ENCODE data around the gene NSUN6. TPM values are rescaled to one million over a fixed set of nuclear protein-coding genes. Genes with fewer than 3 reads are reported as not detected.
A peak's percentile ranks its signal among the peaks of the same experiment; 100 is the strongest.

NSUN6 gene
- polyA plus RNA-seq, 1 donor (not counting 4 experiments of a cell fraction or from before 2014, with no cell fraction given) = 9.8 TPM

DNA sequence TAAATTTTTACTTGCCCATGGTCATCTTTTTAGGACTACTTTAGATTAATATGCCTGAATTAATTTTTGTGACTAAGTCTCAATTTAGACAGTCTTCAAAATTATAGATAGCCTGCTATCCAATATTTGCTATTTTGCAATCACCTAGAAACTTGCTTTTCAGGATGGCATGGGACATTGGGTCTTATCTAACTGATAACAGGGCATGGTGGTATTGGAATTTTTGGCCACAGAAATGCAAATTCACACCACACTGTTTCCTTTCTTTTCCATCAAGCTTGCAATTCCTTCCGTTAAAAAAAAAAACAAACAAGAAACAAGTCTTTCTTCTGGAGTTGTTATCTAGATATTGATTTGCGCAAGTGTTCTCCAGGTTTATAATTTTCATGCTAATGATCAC, 16.6 kb upstream of the NSUN6 start:
- Histone ChIP-seq H3K4me1 (ENCODE audit: control insufficient read depth, extremely low read depth, insufficient read depth, low read length) (peaks cover 17% of the 10 kb centered on the region), H2AFZ (ENCODE audit: control insufficient read depth, low read length) (no peak overlapping the region), H3K9ac (ENCODE audit: control insufficient read depth, extremely low read depth, insufficient read depth, low read length) (no peak overlapping the region), H3K36me3 (ENCODE audit: control insufficient read depth in 2 of 2, extremely low read depth in 1 of 2, insufficient read depth in 2 of 2, low read length in 2 of 2) (peaks cover 2 to 9% of the 10 kb centered on the region in 2 experiments), H3K4me2 (ENCODE audit: control insufficient read depth, extremely low read depth, insufficient read depth, low read depth, low read length) (no peak overlapping the region), H3K4me3 (ENCODE audit: control insufficient read depth in 2 of 3, extremely low read depth in 1 of 3, insufficient read depth in 2 of 3, low read depth in 1 of 3, low read length in 3 of 3) (no peak overlapping the region), H3K27me3 (ENCODE audit: control insufficient read depth, extremely low read depth, insufficient read depth, low read length) (no peaks in the 10 kb centered on the region), H3K27ac (ENCODE audit: control insufficient read depth, insufficient read depth, low read length) (no peak overlapping the region), H3K9me3 (ENCODE audit: control insufficient read depth, low read depth, low read length) (no peaks in the 10 kb centered on the region), H3K79me2 (ENCODE audit: control insufficient read depth, insufficient read depth, low read length) (peaks cover 50% of the 10 kb centered on the region), H4K20me1 (ENCODE audit: control insufficient read depth, extremely low read depth, insufficient read depth, low read length) (no peaks in the 10 kb centered on the region), H3K9me1 (ENCODE audit: control insufficient read depth, extremely low read depth, insufficient read depth, low read length) (no peaks in the 10 kb centered on the region)
- dilution Hi-C loops (cut with MboI; ENCODE audit: extremely low pct_ligation_motif_present, low sequenced_read_pairs) = no loop called here
- no peak for DNase-seq (ENCODE audit: low read depth, low spot score)
- no peak for FAIRE-seq
- TF ChIP-seq EZH2 (IDR thresholded peaks at IDR 0.05; ENCODE audit: low read length) = no peak
- TF ChIP-seq, protein P1, sequence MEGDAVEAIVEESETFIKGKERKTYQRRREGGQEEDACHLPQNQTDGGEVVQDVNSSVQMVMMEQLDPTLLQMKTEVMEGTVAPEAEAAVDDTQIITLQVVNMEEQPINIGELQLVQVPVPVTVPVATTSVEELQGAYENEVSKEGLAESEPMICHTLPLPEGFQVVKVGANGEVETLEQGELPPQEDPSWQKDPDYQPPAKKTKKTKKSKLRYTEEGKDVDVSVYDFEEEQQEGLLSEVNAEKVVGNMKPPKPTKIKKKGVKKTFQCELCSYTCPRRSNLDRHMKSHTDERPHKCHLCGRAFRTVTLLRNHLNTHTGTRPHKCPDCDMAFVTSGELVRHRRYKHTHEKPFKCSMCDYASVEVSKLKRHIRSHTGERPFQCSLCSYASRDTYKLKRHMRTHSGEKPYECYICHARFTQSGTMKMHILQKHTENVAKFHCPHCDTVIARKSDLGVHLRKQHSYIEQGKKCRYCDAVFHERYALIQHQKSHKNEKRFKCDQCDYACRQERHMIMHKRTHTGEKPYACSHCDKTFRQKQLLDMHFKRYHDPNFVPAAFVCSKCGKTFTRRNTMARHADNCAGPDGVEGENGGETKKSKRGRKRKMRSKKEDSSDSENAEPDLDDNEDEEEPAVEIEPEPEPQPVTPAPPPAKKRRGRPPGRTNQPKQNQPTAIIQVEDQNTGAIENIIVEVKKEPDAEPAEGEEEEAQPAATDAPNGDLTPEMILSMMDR (optimal IDR thresholded peaks at IDR 0.05 in 1 of 3, IDR thresholded peaks at IDR 0.05 in 1 of 3, conservative IDR thresholded peaks at IDR 0.05 in 1 of 3; ENCODE audit: extremely low read depth in 1 of 3, insufficient read depth in 2 of 3, low read length in 3 of 3) = no peak

DNA sequence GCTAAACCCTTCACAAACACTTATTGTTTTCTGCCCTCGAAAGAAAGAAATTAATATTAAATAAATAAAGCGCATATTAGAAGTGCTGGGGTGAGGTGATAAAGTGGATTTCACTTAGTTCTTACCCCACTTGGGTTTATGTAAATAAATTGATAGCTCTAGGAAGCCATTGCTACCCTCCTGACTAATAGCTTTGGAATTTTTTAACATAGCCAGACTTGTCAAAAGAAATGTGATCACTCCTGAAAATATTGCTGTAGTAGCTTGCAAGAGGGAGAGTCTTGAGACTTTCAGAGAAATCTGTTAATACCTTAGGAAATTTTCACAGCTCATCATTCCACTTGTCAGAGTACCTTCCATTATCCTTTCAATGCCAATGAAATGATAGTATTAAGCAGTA, 15.4 kb upstream of the NSUN6 start:
- H3K4me1 ChIP-seq (ENCODE audit: control insufficient read depth, extremely low read depth, insufficient read depth, low read length) = peaks cover 17% of the 10 kb centered on the region
- FAIRE-seq (peak; percentile 62), DNase-seq (ENCODE audit: low read depth, low spot score) (peak; percentile 61)
- TF ChIP-seq, protein P1 (optimal IDR thresholded peaks at IDR 0.05 in 1 of 3, IDR thresholded peaks at IDR 0.05 in 1 of 3, conservative IDR thresholded peaks at IDR 0.05 in 1 of 3; ENCODE audit: extremely low read depth in 1 of 3, insufficient read depth in 2 of 3, low read length in 3 of 3) = no peak
- no peak for TF ChIP-seq EZH2 (IDR thresholded peaks at IDR 0.05; ENCODE audit: low read length)
- no peaks in the 10 kb centered on the region for H3K9me3 ChIP-seq (ENCODE audit: control insufficient read depth, low read depth, low read length)
- H3K9ac ChIP-seq (ENCODE audit: control insufficient read depth, extremely low read depth, insufficient read depth, low read length) = no peak overlapping the region
- H4K20me1 ChIP-seq (ENCODE audit: control insufficient read depth, extremely low read depth, insufficient read depth, low read length) = no peaks in the 10 kb centered on the region
- dilution Hi-C loops (cut with MboI; ENCODE audit: extremely low pct_ligation_motif_present, low sequenced_read_pairs) = no loop called here
- H3K79me2 ChIP-seq (ENCODE audit: control insufficient read depth, insufficient read depth, low read length) = peaks cover 63% of the 10 kb centered on the region
- H3K4me2 ChIP-seq (ENCODE audit: control insufficient read depth, extremely low read depth, insufficient read depth, low read depth, low read length) = peak overlapping the region; percentile 71
- H3K36me3 ChIP-seq (ENCODE audit: control insufficient read depth in 2 of 2, extremely low read depth in 1 of 2, insufficient read depth in 2 of 2, low read length in 2 of 2) = peaks cover 2 to 12% of the 10 kb centered on the region in 2 experiments
- H3K27me3 ChIP-seq (ENCODE audit: control insufficient read depth, extremely low read depth, insufficient read depth, low read length) = no peaks in the 10 kb centered on the region
- peak overlapping the region in 2 of 3 experiments; percentile 28 to 52 for H3K4me3 ChIP-seq (ENCODE audit: control insufficient read depth in 2 of 3, extremely low read depth in 1 of 3, insufficient read depth in 2 of 3, low read depth in 1 of 3, low read length in 3 of 3)
- no peaks in the 10 kb centered on the region for H3K9me1 ChIP-seq (ENCODE audit: control insufficient read depth, extremely low read depth, insufficient read depth, low read length)
- H2AFZ ChIP-seq (ENCODE audit: control insufficient read depth, low read length) = peak overlapping the region; percentile 62
- H3K27ac ChIP-seq (ENCODE audit: control insufficient read depth, insufficient read depth, low read length) = peak overlapping the region; percentile 76
